HUES48 (cell line): ENCODE results near the gene CNN2.

Experiments used
- H3K27ac ChIP-seq: one replicate; pipeline ENCODE4 v1.7.0; 2013; ENCODE audit warnings: low read depth, low read length, inconsistent platforms
- H3K27me3 ChIP-seq: 2 replicates; pipeline ENCODE4 v1.6.1; 2013; ENCODE audit warnings: mild to moderate bottlenecking, low read length; ENCODE audit not compliant: control insufficient read depth, insufficient read depth
- H3K36me3 ChIP-seq: 2 replicates; pipeline ENCODE4 v1.6.1; 2013; ENCODE audit warnings: low read length; ENCODE audit not compliant: control insufficient read depth, insufficient read depth
- H3K4me1 ChIP-seq: 2 replicates; pipeline ENCODE4 v1.6.1; 2013; ENCODE audit warnings: mild to moderate bottlenecking, low read length; ENCODE audit not compliant: control insufficient read depth, insufficient read depth
- H3K4me3 ChIP-seq: 2 replicates; pipeline ENCODE4 v1.5.1; 2013; ENCODE audit warnings: mild to moderate bottlenecking, low read depth, low read length
- H3K9ac ChIP-seq: 2 replicates; pipeline ENCODE4 v1.6.1; 2013; ENCODE audit warnings: mild to moderate bottlenecking, low read depth, low read length, moderate library complexity
- H3K9me3 ChIP-seq: 2 replicates; pipeline ENCODE4 v1.6.1; 2013; ENCODE audit warnings: low read length; ENCODE audit not compliant: control insufficient read depth, insufficient read depth

Gene CNN2

DNA sequence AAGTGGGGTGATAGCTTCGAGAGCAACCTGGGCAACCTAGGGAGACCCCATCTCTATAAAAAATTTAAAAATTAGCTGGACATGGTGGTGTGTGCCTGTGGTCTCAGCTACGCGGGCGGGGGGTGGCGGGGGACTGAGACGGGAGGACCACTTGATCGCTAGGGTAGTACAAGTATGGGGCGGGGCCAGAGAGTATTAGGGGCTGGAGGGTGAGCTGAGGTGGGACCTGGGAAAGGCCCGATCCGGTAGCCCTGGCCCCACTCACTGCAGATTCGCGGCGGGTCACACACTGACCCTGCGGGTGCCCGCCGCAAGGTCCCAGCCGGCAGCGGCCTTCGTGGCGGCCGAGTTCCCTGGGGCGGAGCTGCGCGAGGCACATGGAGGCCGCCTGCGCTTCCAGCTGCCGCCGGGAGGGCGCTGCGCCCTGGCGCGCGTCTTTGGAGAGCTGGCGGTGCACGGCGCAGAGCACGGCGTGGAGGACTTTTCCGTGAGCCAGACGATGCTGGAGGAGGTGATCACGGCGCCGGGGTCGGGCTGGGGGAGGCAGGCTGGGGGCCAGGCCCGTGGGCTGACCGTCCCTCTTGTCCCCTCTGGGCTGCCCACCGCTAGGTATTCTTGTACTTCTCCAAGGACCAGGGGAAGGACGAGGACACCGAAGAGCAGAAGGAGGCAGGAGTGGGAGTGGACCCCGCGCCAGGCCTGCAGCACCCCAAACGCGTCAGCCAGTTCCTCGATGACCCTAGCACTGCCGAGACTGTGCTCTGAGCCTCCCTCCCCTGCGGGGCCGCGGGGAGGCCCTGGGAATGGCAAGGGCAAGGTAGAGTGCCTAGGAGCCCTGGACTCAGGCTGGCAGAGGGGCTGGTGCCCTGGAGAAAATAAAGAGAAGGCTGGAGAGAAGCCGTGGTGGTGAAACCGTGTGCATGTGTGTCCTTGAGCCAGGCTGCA is 38.5 kb downstream of the CNN2 start:
- Histone ChIP-seq H3K9me3 (no peaks in the 10 kb centered on the region), H3K27me3 (peaks cover 21% of the 10 kb centered on the region), H3K4me1 (peaks cover 10% of the 10 kb centered on the region; the same call in 1 of the 2 replicates), H3K4me3 (peak overlapping the region; percentile 49; the same call in 1 of the 2 replicates), H3K9ac (no peak overlapping the region), H3K36me3 (no peaks in the 10 kb centered on the region), H3K27ac (peak overlapping the region; percentile 12)

DNA sequence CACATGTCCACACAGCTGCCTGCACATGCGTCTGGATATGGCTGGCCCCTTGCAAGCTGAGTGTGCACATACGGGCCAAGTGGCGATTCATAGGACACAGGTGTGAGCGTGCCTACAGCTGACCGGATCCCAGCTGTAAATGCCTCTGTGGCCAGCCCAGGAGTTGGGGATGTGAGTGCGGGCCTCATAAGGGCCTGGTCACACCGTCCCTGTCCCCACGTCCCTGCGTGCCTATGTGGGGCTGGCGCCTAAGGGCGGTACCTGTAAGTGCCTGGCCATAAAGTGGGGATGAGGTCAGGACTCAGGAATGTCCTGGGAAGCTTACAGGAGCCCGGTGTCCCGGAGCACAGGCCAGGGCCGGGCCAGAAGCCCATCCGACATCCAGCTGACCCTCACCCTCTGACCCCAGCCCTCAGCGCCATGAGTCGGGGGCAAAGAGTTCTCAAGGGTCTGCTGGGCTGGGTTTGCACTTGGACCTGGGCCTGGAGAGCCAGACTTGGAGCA is 39.2 kb downstream of the CNN2 start:
- H3K9me3 ChIP-seq, result no peaks in the 10 kb centered on the region
- no peak overlapping the region for H3K9ac ChIP-seq
- H3K27ac ChIP-seq, result no peak overlapping the region
- no peaks in the 10 kb centered on the region for H3K36me3 ChIP-seq
- no peak overlapping the region; the same call in 1 of the 2 replicates for H3K4me3 ChIP-seq
- peaks cover 10% of the 10 kb centered on the region; the same call in 1 of the 2 replicates for H3K4me1 ChIP-seq
- H3K27me3 ChIP-seq, result peaks cover 21% of the 10 kb centered on the region

DNA sequence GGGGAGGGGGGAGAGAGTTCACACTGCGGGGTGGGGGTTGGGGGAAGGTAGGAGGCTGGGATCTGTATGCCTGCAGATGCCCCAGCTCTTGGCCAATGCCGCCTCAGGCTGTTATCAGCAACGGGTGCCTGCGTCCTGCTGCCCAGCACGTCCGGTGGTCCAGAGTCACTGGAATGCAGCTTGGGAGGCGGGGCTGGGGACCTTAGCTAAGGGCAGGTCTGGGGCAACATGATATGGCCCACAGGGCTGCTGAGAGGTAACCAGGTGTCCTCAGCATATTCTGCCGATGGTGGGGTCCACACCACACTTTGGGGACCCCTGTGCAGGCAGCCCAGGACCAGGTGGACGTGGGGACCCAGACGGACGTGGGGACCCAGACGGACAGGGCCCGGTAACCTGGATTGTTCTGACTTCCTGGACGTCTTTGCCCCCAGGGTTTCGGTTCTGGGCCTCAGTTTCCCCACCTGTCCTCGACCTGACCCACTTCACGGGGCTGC is 39.9 kb downstream of the CNN2 start:
- Histone ChIP-seq H3K4me1 (peaks cover 10% of the 10 kb centered on the region; the same call in 1 of the 2 replicates), H3K4me3 (peak overlapping the region; percentile 58; the same call in 1 of the 2 replicates), H3K27ac (no peak overlapping the region), H3K9ac (no peak overlapping the region), H3K9me3 (no peaks in the 10 kb centered on the region), H3K36me3 (no peaks in the 10 kb centered on the region), H3K27me3 (peaks cover 21% of the 10 kb centered on the region)

DNA sequence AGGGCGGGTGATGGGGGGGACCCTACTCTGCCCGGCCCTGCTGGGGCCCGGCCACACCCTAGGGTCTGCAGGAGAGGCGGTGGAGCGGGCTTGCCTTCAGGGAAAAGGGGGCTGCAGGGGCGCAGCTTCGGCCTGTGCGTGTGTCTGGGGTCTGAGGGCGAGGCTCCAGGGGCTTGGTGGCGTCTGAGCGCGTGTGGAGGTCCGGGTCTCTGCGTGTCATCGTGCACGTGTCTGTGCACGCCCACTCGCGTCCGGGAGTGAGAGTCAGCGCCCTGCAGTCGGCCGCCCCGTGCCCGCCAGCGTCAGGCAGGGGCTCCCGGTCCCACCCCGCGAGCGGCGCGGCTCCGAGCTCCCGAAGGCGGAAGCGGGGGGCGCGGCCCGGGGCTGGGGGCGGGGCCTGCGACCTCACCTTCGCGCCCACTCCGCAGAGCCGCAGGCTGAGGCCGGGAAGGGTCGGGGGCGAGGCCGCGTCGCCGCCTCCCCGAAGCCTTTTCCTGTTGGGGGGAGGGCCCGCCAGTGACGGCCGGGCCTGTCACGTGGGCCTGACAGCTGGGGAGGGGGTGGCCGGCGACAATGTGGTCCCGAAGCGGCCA is 40.4 kb downstream of the CNN2 start, which contains the start of gene ARHGAP45:
ARHGAP45 (plus strand) TSS at position 420 of the 593 bp plus-strand sequence. CDS start 239 bp downstream, outside the sequence.
- H3K36me3 ChIP-seq, result no peaks in the 10 kb centered on the region
- no peaks in the 10 kb centered on the region for H3K9me3 ChIP-seq
- H3K27ac ChIP-seq, result no peak within 1 kb of the TSS
- no peak within 1 kb of the TSS for H3K9ac ChIP-seq
- peaks cover 24% of the 10 kb centered on the region for H3K27me3 ChIP-seq
- H3K4me3 ChIP-seq, result peak within 1 kb of the TSS; percentile 58; the same call in 1 of the 2 replicates
- H3K4me1 ChIP-seq, result peaks cover 10% of the 10 kb centered on the region; the same call in 1 of the 2 replicates

DNA sequence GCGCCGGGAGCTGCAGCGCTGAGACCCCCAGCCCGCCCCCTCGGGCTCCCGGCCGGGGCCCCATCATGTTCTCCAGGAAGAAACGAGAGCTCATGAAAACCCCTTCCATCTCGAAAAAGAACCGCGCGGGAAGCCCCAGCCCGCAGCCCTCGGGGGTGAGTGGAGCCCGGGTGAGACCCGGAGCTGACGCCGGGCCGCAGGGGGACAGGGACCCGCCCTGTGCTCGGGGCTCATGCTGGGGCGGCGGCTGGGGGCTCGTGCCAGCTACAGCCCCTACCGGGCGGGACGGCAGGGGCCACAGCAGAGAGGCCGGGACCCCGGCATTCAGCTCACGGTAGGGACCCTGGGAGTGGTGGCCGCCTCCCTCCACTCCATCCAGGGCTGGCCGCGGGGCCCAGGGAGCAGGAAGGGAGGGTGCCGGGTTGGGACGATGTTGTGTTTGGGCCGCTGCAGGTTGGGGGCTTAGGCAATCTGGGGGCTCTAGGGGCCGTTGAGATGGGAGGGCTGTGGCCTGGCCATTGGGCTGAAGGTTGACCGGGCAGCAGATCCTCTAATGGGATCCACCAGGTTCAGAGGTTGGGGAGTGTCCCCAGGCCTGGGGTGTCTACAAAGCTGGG is 41.0 kb downstream of the CNN2 start:
- Histone ChIP-seq H3K9me3 (no peaks in the 10 kb centered on the region), H3K4me1 (peaks cover 10% of the 10 kb centered on the region; the same call in 1 of the 2 replicates), H3K36me3 (no peaks in the 10 kb centered on the region), H3K27me3 (peaks cover 25% of the 10 kb centered on the region), H3K4me3 (peak overlapping the region; percentile 58; the same call in 1 of the 2 replicates), H3K9ac (no peak overlapping the region), H3K27ac (no peak overlapping the region)

DNA sequence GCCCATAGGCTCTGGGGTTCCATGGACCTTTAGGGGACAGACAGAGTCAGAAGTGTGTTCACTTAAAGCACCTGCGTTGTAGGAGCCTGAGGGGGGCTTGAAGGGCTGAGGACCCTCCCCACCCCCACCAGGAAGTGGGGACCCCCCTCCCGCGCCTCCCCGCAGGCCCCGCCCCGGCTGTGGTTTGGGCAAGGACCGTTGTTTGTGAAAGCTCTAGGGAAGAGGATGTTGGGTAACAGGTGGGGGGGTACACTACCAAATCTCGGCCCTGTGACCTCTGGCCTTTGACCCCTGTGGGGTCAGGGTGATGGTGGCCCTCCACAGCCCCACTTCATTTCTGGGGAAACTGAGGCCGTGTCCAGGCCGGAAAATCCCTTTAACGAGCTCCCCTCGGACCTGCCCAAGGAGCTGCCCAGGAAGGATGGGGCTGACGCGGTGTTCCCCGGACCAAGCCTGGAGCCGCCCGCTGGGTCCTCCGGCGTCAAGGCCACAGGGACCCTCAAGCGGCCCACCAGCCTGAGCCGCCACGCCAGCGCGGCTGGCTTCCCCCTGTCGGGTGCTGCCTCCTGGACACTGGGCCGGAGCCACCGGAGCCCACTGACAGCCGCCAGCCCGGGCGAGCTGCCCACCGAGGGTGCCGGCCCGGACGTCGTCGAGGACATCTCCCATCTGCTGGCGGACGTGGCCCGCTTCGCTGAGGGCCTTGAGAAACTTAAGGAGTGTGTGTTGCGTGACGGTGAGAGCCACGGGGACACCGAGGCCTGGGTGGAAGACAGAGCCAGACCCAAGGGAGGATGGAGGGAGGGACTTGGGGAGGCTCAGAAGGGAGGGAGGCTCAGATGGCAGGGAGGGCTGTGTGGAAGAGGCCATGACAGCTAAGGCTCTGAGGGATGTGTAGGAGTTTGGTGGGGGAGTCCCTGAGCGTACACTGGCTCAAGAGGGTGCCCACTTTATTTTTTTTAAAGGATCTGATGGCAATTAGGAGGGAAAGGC is 41.9 kb downstream of the CNN2 start:
- peaks cover 25% of the 10 kb centered on the region for H3K27me3 ChIP-seq

DNA sequence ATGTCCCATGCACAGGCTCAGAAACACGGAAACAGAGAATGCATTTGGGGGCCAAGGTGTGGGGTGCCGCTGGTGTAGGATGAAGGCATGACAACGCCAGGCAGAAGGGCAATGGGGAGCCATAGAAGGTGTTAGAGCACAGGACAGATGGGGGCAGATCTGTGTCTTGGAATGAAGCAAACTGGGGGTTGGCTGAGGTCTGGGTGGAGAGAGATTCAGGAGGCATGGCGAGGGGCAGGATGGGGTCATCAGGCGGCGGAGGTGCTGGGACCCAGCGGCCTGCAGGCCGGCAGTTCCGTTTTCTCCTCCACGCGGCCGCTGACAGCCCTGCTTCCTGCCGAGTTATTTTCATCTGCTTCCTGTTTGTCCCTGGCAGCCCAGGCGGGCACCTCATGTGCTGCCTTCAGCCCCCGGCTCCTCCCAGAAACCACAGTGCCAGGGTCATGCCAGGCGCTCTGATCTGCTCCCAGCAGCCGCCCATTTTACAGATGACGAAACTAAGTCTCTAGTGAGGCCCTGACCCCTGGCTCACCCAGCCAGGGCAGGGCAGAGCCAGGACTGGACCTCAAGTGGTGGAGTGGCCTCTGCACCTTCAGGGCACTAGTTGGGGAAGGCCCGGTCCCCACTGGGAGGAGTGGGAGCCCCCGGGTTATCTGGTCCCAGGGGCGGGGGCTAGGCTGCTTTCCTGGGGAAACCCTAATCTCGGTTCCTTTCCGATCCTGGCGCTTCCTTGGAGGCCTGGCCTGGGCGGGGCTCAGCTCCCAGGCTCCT is 42.8 kb downstream of the CNN2 start:
- Histone ChIP-seq H3K9ac (no peak overlapping the region), H3K27me3 (peaks cover 25% of the 10 kb centered on the region), H3K4me1 (0 out of 2 replicates have a peak, but pooled peaks cover 10% of the 10 kb centered on the region), H3K27ac (no peak overlapping the region), H3K9me3 (no peaks in the 10 kb centered on the region), H3K36me3 (peaks cover 12% of the 10 kb centered on the region; the same call in 1 of the 2 replicates), H3K4me3 (no peak overlapping the region)

More for the DNA sequence above, 41.9 kb downstream of the CNN2 start:
- peaks cover 3% of the 10 kb centered on the region; the same call in 1 of the 2 replicates for H3K36me3 ChIP-seq
- no peak overlapping the region for H3K27ac ChIP-seq
- H3K4me3 ChIP-seq, result no peak overlapping the region
- H3K9ac ChIP-seq, result no peak overlapping the region
- peaks cover 10% of the 10 kb centered on the region; the same call in 1 of the 2 replicates for H3K4me1 ChIP-seq
- H3K9me3 ChIP-seq, result no peaks in the 10 kb centered on the region

DNA sequence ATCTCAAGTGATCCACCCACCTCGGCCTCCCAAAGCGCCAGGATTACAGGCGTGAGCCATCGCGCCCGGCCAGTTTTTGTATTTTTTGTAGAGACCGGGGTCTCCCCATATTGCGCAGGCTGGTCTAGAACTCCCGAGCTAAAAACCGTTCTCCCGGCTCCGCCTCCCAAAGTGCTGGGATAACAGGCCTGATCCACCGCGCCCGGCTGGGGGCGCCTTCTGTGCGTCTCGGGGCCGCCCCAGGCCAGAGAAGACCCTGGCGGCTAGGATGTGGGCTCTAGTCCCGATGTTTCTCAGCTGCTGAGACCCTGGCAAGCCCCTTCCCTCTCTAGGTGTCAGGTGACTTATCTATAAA is 44.1 kb downstream of the CNN2 start:
- H3K4me1 ChIP-seq, result 0 out of 2 replicates have a peak, but pooled peaks cover 4% of the 10 kb centered on the region
- H3K4me3 ChIP-seq, result peak overlapping the region; percentile 71

More for the DNA sequence above, 44.1 kb downstream of the CNN2 start:
- H3K9me3 ChIP-seq, result no peaks in the 10 kb centered on the region
- H3K36me3 ChIP-seq, result peaks cover 19% of the 10 kb centered on the region
- peaks cover 21% of the 10 kb centered on the region for H3K27me3 ChIP-seq
- H3K9ac ChIP-seq, result no peak overlapping the region
- H3K27ac ChIP-seq, result no peak overlapping the region
